HepG2 (cell line): ENCODE measurements around the gene IFT172. TPM values are rescaled to one million over a fixed set of nuclear protein-coding genes. Genes with fewer than 3 reads are reported as not detected.
A peak's percentile ranks its signal among the peaks of the same experiment; 100 is the strongest.

ENCODE experiments used
- ATAC-seq: fragments of 200-7000 bp; cut with Tn5 transposase; 3 replicates; pipeline ENCODE4 v1.9.1; 2020; ENCODE audit warnings: mild to moderate bottlenecking, moderate library complexity
- BruUV-seq: library from RNA; stranded (reverse); fragments of 400-500 nt; replicated peaks from 2 replicates; lab custom pipeline; 2021; lab: Mats Ljungman, UMichigan
- CTCF ChIA-PET: fragments of 300-600 bp; formaldehyde crosslinking; extraction: SDS; loops from one replicate; lab custom pipeline; 2021; ENCODE audit warnings: low total read pairs, inconsistent platforms, low intra/inter-chr PET ratio; lab: Yijun Ruan, JAX
- POLR2A ChIA-PET: fragments of 350-600 bp; sonication (Branson Sonifier 250); formaldehyde crosslinking; loops from one replicate; lab custom pipeline; 2020; ENCODE audit warnings: antibody characterized with exemption, inconsistent platforms; lab: Yijun Ruan, JAX
- DNase-seq: peaks from one replicate; pipeline ENCODE4 v3.0.0-alpha.2; 2015; ENCODE audit warnings: low spot score
- FAIRE-seq: peaks from 3 replicates; lab custom pipeline; 2011; peaks lifted over from hg19 to GRCh38; lab: Jason Lieb, UNC
- H2AFZ ChIP-seq: one replicate; pipeline ENCODE4 v1.6.1; 2011; ENCODE audit warnings: low read length, inconsistent platforms
- H3K27ac ChIP-seq: fragments of 300-600 bp; 3 replicates; pipeline ENCODE4 v1.8.0; 2011; ENCODE audit warnings: mixed run types, mild to moderate bottlenecking, mixed read lengths, low read length, inconsistent platforms; ENCODE audit not compliant: insufficient read depth; ENCODE audit errors: extremely low read length
- H3K27me3 ChIP-seq, 2 experiments: fragments of 200-600 bp in 1 of 2; 2 replicates in 1 of 2; 3 replicates in 1 of 2; pipeline versions ENCODE4 v1.6.0 to v1.8.0; 2011; ENCODE audit warnings: low read length in 2 of 2, mild to moderate bottlenecking in 2 of 2, moderate library complexity in 2 of 2, inconsistent platforms in 1 of 2; ENCODE audit not compliant: insufficient read depth in 2 of 2, control insufficient read depth in 1 of 2
- H3K36me3 ChIP-seq, 2 experiments: fragments of 200-600 bp in 1 of 2; replicated peaks in 1 of 2; 2 replicates in 1 of 2; 3 replicates in 1 of 2; pipeline versions ENCODE4 v1.5.1 to v1.8.0; 2011; ENCODE audit warnings: low read length in 2 of 2, inconsistent platforms in 1 of 2; ENCODE audit not compliant: insufficient read depth in 2 of 2, control insufficient read depth in 1 of 2
- H3K4me1 ChIP-seq: 2 replicates; pipeline ENCODE4 v1.5.1; 2012; ENCODE audit warnings: low read length, inconsistent platforms; ENCODE audit not compliant: insufficient read depth
- H3K4me2 ChIP-seq: 2 replicates; pipeline ENCODE4 v1.6.0; 2011; ENCODE audit warnings: low read depth, low read length, inconsistent platforms
- H3K4me3 ChIP-seq, 3 experiments: fragments of 200-600 bp in 1 of 3; sonication (generic), shearing (Covaris generic) in 1 of 3; replicated peaks in 1 of 3; 2 replicates each; pipeline ENCODE4 v1.5.1; 2011 to 2016; ENCODE audit warnings: low read length in 3 of 3, inconsistent platforms in 2 of 3, low read depth in 2 of 3, mild to moderate bottlenecking in 2 of 3, control low read depth in 1 of 3, mixed read lengths in 1 of 3; ENCODE audit not compliant: insufficient read depth in 1 of 3
- H3K79me2 ChIP-seq: one replicate; pipeline ENCODE4 v1.6.1; 2011; ENCODE audit warnings: low read length, inconsistent platforms; ENCODE audit not compliant: insufficient read depth
- H3K9ac ChIP-seq: 2 replicates; pipeline ENCODE4 v1.6.0; 2011; ENCODE audit warnings: mild to moderate bottlenecking, low read depth, low read length, inconsistent platforms; ENCODE audit not compliant: insufficient read depth
- H3K9me3 ChIP-seq: 2 replicates; pipeline ENCODE4 v1.5.1; 2012; ENCODE audit warnings: mild to moderate bottlenecking, low read length
- H4K20me1 ChIP-seq: 2 replicates; pipeline ENCODE4 v1.6.0; 2011; ENCODE audit warnings: inconsistent platforms, mild to moderate bottlenecking, low read length, moderate library complexity; ENCODE audit not compliant: insufficient read depth
- AGO1 ChIP-seq: fragments of 200-400 bp; formaldehyde crosslinking; IDR thresholded peaks from 2 replicates; pipeline ENCODE4 v1.6.1; 2017; ENCODE audit warnings: mild to moderate bottlenecking, low read depth, low read length, moderate library complexity; ENCODE audit not compliant: poor library complexity, severe bottlenecking
- POLR2G ChIP-seq: fragments of 200-400 bp; formaldehyde crosslinking; IDR thresholded peaks from 2 replicates; pipeline ENCODE4 v1.6.1; 2018; ENCODE audit warnings: mild to moderate bottlenecking, low read depth, low read length, moderate library complexity
- STAT5B ChIP-seq: sonication (generic); formaldehyde crosslinking; IDR thresholded peaks from 2 replicates; pipeline ENCODE4 v1.4.0; 2020; ENCODE audit warnings: missing genetic modification reagents
- TBX3 ChIP-seq: fragments of 450-650 bp; IDR thresholded peaks from 2 replicates; pipeline ENCODE4 v1.6.1; 2017; ENCODE audit warnings: antibody characterized with exemption, mild to moderate bottlenecking, inconsistent platforms, borderline replicate concordance
- WGBS: methylation state at CpG from one replicate; pipeline ENCODE4 v1.1.6; 2017; ENCODE audit warnings: low lambda C conversion rate; 5-methylcytosine and 5-hydroxymethylcytosine counted together
- in situ Hi-C: cut with HindIII; loops from 2 replicates; pipeline ENCODE4 v1.10.0; 2017; ENCODE audit warnings: low pct_unique_long_range_greater_than_20kb; ENCODE audit not compliant: extremely low pct_ligation_motif_present
- intact Hi-C: fragments of 100-400 bp; cut with micrococcal nuclease; formaldehyde crosslinking; loops from one replicate; pipeline ENCODE4 v1.10.0; 2022; ENCODE audit not compliant: unreplicated experiment
- polyA plus RNA-seq, 8 experiments: library from polyadenylated mRNA; depleted of rRNA in 3 of 8; stranded (reverse) in 7 of 8; unstranded in 1 of 8; fragments of >200 nt; fragmentation: Illumina TruSeq in 4 of 8; extraction: Trizol in 4 of 8; gene quantifications; 2 replicates each; pipeline versions ENCODE4 v1.2.1 to v1.2.3, GENCODE V29; 2011 to 2016; ENCODE audit warnings: low read depth in 4 of 8, missing spikeins in 1 of 8, mixed read lengths in 1 of 8; ENCODE audit not compliant: insufficient read depth in 1 of 8
- total RNA-seq, 5 experiments: library from RNA; depleted of rRNA; stranded (reverse); fragments of >200 nt; fragmentation: Illumina TruSeq; extraction: Trizol; gene quantifications; 2 replicates each; pipeline ENCODE4 v1.2.3, GENCODE V29; 2016; ENCODE audit warnings: low read depth in 1 of 5
- TF ChIP-seq, protein P1 (sequence below): sonication (generic); formaldehyde crosslinking; IDR thresholded peaks from 2 replicates; pipeline ENCODE4 v1.4.0; 2020; ENCODE audit warnings: missing genetic modification reagents

Gene IFT172
- total and polyA plus RNA-seq, 2 of the 13 experiments (the other 11 are each of a cell fraction or from before 2014, with no cell fraction given): 21.6 to 35.7 TPM

DNA sequence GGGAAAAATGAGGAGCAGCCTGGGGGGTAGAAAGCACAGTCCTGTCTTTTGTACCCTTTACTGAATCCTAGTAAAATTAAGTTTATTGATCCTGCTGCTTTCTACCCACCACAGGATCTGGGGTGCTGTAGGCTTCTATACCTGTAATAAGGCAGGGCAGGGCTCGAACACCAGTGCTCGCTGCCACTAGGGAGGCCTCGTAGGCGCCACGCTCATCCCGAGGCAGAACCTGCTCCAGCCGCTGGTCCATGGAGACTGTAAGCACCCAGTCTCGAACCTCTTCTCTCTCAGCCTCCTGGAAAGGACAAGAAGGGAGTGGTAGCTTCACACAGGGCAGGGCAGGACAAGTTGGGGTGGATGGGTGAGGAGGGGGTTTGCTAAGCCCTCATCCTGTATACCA, 44.4 kb downstream of the IFT172 start:
- intact Hi-C loops (no loop called here), in situ Hi-C loops (no loop called here)
- ATAC-seq: no peak
- Histone ChIP-seq H3K9ac (no peak overlapping the region), H3K4me1 (no peaks in the 10 kb centered on the region), H3K27ac (no peak overlapping the region), H3K36me3 (peaks cover 13 to 48% of the 10 kb centered on the region in 2 experiments), H3K9me3 (no peaks in the 10 kb centered on the region), H4K20me1 (no peaks in the 10 kb centered on the region), H3K4me3 (no peak overlapping the region), H3K27me3 (no peaks in the 10 kb centered on the region), H2AFZ (no peak overlapping the region), H3K79me2 (no peaks in the 10 kb centered on the region), H3K4me2 (no peak overlapping the region)
- WGBS: 93% methylated on average over 8 of the region's 8 CpGs
- TF ChIP-seq, protein P1, sequence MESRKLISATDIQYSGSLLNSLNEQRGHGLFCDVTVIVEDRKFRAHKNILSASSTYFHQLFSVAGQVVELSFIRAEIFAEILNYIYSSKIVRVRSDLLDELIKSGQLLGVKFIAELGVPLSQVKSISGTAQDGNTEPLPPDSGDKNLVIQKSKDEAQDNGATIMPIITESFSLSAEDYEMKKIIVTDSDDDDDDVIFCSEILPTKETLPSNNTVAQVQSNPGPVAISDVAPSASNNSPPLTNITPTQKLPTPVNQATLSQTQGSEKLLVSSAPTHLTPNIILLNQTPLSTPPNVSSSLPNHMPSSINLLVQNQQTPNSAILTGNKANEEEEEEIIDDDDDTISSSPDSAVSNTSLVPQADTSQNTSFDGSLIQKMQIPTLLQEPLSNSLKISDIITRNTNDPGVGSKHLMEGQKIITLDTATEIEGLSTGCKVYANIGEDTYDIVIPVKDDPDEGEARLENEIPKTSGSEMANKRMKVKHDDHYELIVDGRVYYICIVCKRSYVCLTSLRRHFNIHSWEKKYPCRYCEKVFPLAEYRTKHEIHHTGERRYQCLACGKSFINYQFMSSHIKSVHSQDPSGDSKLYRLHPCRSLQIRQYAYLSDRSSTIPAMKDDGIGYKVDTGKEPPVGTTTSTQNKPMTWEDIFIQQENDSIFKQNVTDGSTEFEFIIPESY (CRISPR knock-in tag): peak; percentile 56; the same call in 1 of the 2 replicates
- TF ChIP-seq STAT5B (CRISPR knock-in tag): no peak
- no TSS peak for BruUV-seq
- POLR2A ChIA-PET: interaction anchor here (1.0 to 1.4 kb wide), 2 partner anchors 15 to 34 kb away, joined by 3 to 4 read pairs; no protein-coding TSS in a partner anchor
- FAIRE-seq: no peak
- DNase-seq: no peak
- CTCF ChIA-PET: no interaction called here

DNA sequence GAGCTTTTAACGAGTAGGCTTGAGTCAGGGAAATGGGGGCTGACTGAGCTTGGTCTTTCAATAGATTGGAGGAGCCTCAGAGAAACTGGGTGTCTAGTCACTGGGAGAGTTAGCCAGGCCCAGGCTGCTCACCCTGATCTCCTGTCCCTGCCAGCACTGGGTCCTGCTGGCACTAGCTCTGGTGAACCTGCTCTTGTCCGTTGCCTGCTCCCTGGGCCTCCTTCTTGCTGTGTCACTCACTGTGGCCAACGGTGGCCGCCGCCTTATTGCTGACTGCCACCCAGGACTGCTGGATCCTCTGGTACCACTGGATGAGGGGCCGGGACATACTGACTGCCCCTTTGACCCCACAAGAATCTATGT, 46.6 kb downstream of the IFT172 start:
- CTCF ChIA-PET: no interaction called here

More for the DNA sequence above, 46.6 kb downstream of the IFT172 start:
- no peak for FAIRE-seq
- in situ Hi-C loops (no loop called here), intact Hi-C loops (no loop called here)
- POLR2A ChIA-PET: interaction anchor here (0.8 kb wide), 1 partner anchor 13 kb away, joined by 3 read pairs; no protein-coding TSS in a partner anchor
- Histone ChIP-seq H4K20me1 (no peaks in the 10 kb centered on the region), H3K36me3 (peaks cover 22 to 50% of the 10 kb centered on the region in 2 experiments), H3K4me1 (no peaks in the 10 kb centered on the region), H3K9ac (no peak overlapping the region), H3K4me3 (no peak overlapping the region), H3K79me2 (no peaks in the 10 kb centered on the region), H3K9me3 (no peaks in the 10 kb centered on the region), H3K27ac (no peak overlapping the region), H3K4me2 (no peak overlapping the region), H3K27me3 (no peaks in the 10 kb centered on the region), H2AFZ (no peak overlapping the region)
- TF ChIP-seq POLR2G (0 out of 2 replicates have a peak, but pooled peaks have one; percentile 3), TBX3 (no peak), AGO1 (peak; percentile 0)
- WGBS: 89% methylated on average over 1 of the region's 6 CpGs
- BruUV-seq: no TSS peak
- no peak for DNase-seq
- peak; percentile 33 for ATAC-seq
